Measurements from ENCODE around the gene C10orf62.

The C10orf62 gene

GRCh38 chr10:97587183-97587582 is 2.3 kb upstream of the C10orf62 start:
- DNase-seq = no peak

- DNase-seq = no peak
Measured at GRCh38 chr10:97590082-97590747, 694 bp downstream of the C10orf62 start.

- DNase-seq = no peak
Measured at GRCh38 chr10:97590748-97591495, 1.4 kb downstream of the C10orf62 start.

GRCh38 chr10:97593421-97593820 is 3.9 kb downstream of the C10orf62 start:
- no peak for DNase-seq

DNA sequence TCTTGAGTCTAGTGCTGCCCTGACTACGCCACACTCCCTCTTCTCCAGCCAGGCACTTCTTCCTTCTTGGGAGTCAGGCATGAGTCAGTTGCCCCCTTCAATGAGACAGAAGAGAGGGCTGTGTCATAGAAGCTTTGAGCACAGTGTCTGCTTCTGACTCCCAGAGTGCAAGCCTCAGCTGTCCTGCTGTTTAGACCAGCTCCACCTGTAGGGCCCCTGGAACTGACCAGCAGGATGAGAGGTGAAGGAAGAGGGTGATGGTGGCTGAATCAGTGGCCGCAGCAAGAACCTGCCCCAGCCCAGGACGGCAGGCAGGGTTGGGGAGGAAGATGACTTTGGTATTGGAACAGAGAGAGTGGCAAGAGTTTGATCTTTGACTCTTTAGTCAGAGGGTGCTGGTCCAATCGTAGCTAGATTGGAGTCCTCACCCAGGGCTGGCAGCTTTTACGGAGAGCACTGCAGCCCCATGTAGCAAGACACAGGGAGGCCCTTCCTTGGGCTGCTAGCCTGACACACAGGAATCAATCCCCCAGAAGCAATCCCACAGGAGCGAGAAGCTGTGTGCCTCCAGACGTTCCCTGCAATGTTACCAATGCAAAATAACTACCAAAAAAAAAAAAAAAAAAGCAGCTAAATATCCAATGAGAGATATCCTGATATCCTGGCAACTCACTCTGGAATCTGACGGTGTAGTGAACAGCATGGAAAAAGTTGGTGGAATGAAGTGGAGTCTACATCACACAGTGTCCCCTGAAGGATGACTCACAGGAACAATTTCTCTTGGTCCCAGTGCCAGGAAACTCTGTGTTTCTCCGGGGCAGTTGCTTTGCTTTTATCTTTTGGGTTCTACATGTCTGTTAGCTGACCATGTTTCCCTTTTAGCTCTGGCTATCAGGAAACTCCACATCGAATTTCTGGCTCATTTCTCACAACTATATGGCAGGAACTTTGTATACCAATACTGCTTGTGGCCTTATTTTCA is 6.9 kb downstream of the C10orf62 start:
- no peak for DNase-seq

- no peak for DNase-seq
Measured at GRCh38 chr10:97597778-97598177, 8.3 kb downstream of the C10orf62 start.

- no peak for DNase-seq
Measured at GRCh38 chr10:97598407-97599271, 9.1 kb downstream of the C10orf62 start.

DNA sequence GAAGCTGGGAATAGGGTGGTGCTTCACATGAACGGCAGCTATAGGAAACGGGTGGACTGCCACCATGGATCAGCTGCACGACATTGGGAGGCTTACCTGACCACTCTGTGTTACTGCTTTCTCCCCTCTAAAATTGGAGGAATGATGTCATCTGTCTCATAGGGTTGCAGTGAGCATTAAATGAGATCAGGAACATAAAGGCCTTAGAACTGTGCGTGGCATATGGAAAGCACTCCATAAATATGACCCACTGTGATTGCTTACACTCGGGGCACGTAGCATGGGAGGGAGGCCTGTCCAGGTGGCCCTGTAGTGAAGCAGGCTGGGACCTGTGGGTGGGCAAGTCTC is 9.7 kb downstream of the C10orf62 start:
- DNase-seq = no peak

DNA sequence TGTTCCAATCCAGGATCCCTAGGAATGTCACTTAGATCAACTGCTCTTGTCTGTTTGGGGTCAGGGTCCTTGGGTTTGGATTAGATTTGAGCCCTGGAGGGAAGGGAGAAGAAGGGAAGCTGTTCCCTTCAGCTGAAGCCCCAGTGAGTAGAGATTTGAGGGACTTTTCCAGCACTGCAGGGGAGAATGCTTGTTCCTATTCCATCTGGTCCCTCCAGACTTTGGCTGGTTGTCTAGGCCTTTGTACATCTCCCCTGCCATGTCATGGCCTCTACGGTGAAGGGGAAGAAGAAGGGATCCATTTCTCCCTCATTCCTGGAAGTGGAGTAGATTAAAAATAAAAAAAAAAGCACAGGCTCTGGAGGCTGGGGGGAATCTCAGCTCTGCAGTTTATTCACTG is 11.1 kb downstream of the C10orf62 start:
- DNase-seq = no peak

DNA sequence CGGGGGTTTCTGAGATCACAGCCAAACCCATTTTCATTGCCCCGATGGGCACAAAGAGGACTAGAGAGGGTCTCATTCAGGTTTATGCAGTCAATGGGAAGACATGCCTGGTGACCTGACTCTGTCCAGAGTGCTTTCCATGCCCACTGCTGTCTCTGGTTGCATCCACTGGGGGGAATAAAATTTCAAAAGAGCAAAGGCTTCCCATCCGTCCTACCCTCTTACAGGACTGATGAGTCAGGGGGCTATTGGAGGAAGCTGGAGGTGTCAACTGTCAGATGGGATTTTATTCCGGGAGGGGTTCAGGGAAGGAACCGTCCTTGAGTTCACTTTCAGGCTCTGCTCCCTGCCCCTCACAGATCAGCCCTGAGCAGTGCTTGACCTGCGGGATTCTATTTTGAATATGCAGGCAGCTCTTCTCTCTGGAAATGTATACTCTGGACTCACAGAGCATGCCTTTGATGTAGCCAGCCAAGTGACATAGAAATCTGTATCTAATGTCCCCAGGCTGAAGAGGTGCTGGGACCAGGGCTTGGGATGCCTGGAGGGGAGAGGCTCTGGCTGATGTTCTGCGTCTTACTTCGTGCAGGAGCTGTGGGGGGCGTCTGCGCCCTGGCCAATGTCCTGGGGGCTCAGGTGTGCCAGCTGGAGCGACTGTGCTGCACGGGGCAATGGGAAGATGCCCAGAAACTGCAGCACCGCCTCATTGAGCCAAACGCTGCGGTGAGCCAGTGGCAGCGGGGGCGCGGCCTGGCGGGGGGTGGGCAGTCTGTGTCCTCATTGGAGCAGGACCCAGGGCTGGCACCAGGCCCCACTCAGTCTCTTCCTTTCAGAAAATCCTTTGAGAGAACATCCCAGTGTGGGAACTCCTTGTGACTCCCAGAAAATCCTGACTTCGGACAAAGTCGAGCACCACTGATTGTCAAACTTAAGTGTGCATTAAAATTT is 12.0 kb downstream of the C10orf62 start:
- DNase-seq = no peak

- DNase-seq = no peak
Measured at GRCh38 chr10:97607095-97607636, 17.6 kb downstream of the C10orf62 start.

GRCh38 chr10:97608991-97609561 is 19.6 kb downstream of the C10orf62 start:
- no peak for DNase-seq

DNA sequence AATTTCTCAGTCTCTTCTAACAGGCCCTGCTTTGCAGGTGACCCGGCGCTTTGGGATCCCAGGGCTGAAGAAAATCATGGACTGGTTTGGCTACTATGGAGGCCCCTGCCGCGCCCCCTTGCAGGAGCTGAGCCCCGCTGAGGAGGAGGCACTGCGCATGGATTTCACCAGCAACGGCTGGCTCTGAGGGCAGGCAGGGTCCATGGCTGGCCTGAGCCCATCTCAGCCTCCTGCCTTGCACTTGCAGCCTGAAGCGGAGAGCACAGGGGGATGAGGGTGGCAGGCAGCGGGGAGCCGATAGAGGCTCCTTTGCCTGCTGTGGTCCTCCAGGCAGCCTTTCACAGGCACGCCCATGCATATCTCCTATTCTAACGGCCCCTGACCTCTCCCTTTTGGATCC is 22.0 kb downstream of the C10orf62 start:
- DNase-seq = no peak

DNA sequence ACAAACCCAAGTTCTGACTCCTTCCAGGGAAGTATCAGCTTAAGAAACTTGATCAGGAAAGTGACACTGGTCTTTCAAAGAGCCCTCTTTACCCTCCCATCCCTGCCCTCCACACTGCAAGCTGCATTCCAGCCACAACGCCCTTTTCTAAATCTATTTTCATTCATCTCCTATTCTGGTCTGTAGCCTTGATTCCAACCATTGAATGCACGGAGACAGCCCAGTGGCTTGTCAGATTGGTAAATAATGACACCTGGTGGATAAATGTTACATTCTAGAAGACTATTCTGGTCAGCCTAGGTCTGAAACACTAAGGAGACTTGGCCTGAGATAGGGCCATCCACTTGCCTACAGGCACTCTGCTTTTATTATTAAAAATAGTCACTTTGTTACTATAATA is 22.9 kb downstream of the C10orf62 start:
- no peak for DNase-seq

- DNase-seq = no peak
Measured at GRCh38 chr10:97618285-97618684, 28.8 kb downstream of the C10orf62 start.

DNA sequence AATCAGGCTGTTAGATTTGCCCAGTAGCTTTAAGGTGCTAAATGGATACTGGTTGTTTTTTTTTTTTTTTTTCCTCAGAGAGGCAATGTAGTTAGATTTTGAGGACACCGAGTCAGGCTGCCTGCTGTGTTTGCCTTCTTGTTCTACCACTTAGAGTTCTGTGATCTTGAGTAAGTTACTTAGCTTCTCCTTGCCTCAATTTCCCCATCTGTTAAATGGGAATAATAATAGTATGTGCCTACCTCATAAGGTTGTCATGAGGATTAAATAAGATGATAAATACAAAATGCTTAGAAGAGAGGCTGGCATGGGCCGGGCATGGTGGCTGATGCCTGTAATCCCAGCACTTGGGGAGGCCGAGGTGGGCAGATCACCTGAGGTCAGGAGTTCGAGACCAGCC is 29.2 kb downstream of the C10orf62 start:
- no peak for DNase-seq

GRCh38 chr10:97623277-97623676 is 33.8 kb downstream of the C10orf62 start:
- no peak for DNase-seq

DNA sequence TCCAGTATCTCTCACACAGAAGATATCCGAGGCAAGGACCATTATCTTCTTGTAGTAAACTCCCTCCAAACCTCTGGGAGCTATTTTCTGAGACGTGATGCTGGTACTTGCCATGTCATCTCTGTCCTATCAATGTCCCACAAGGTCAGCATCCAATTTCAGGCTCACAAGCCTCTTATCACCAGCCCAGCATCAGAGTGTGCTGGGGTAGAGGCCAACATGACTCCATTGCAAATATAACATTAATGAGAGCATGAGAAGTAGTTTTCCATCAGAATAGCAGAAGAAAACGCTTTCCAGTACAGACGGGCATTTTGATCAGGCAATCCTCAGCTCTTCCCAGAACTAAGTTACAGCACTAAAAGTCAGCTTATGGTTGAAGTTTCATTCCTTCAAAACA is 38.2 kb downstream of the C10orf62 start:
- DNase-seq = no peak

DNA sequence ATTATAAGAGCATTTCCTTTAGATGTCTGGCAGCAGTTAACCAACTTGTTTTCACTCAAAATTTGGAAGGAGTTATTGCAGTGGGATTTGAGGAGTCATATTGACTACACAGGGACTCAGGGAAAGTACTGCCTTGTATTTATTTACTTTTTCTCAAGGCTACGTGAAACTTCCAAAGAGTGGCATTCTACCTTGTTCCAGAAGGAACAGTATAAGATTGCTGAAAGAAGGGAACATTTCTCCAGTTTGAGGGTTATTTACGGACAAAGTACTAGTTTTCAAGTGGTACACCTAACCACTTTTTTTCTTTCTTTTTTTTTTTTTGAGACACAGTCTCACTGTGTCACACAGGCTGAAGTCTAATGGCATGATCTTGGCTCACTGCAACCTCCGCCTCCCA is 38.7 kb downstream of the C10orf62 start:
- DNase-seq = no peak

- no peak for DNase-seq
Measured at GRCh38 chr10:97629289-97629688, 39.8 kb downstream of the C10orf62 start.

GRCh38 chr10:97631098-97631497 is 41.6 kb downstream of the C10orf62 start:
- DNase-seq = no peak
